GM18505 (cell line): ENCODE results near the gene LRRC56.

Source experiments
- ATAC-seq: cut with Tn5 transposase; IDR thresholded peaks from one replicate; pipeline ENCODE4 v1.9.1; 2021; ENCODE audit not compliant: unreplicated experiment
- POLR2A ChIP-seq: IDR thresholded peaks from 4 replicates; pipeline ENCODE4 v1.6.1; 2011; ENCODE audit warnings: borderline replicate concordance; ENCODE audit not compliant: insufficient read depth, insufficient read length; ENCODE audit errors: extremely low read depth

LRRC56 gene

DNA sequence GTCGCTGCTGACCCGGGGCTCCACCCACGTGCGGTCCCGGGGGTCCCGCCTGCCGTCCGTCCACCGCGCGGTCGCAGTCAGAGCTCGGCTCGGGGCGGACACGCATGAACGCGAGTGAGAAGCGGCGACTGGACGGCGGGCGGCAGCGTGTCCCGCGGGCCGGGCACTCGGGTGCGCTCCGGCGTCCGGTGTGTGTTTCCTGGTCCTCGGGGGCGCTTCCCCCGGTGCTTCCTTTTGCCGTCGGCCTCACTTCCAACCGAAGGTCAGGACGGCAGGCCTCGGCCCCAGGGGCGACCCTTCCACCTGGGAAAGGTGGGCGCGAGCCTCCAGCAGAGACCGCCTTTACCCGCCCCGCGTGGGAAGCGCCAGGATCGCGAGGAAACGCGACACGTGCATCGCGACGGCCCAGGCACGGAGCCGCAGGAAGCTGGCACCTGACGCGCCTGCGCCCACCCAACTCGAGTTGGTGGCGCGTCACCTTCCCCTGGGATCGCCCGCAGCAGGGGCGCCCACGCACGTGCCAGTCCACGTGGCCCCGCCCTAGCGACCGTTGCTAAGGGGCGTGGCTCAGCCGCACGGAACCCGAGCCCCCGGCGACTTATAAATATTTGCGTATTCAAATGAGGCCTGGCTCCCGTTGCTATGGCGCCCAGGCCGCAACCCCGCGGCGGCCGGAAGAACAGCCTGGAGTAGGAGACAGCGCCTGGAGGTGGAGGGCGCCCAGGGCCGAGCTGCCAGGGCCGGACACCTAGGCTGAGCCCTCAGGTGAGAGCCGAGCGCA, at the start of gene LRRC56:
TSS of gene LRRC56 (plus strand) at position 687 of the 781 bp plus-strand sequence. CDS start 3,158 bp downstream, outside the sequence.
- ATAC-seq = peak; percentile 40

GRCh38 chr11:487571-488021, 49.7 kb upstream of the LRRC56 start:
- no peak for ATAC-seq
- TF ChIP-seq POLR2A = no peak

More for the DNA sequence above, at the start of gene LRRC56:
- peak; percentile 61 for TF ChIP-seq POLR2A

DNA sequence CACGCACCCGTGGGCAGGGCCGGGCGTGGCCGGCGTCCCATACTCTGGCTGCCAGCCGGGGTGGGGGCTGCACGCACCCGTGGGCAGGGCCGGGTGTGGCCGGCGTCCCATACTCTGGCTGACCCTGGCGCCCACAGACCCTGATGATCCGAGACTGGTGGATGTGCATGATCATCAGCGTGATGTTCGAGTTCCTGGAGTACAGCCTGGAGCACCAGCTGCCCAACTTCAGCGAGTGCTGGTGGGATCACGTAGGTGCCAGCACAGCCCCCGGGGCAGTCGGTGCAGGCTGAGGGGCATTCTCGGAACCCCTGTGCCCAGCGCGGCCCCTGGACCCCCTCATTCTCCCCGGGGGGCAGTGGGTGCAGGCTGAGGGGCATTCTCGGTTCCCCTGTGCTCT, 49.3 kb upstream of the LRRC56 start:
- no peak for ATAC-seq
- TF ChIP-seq POLR2A = no peak

DNA sequence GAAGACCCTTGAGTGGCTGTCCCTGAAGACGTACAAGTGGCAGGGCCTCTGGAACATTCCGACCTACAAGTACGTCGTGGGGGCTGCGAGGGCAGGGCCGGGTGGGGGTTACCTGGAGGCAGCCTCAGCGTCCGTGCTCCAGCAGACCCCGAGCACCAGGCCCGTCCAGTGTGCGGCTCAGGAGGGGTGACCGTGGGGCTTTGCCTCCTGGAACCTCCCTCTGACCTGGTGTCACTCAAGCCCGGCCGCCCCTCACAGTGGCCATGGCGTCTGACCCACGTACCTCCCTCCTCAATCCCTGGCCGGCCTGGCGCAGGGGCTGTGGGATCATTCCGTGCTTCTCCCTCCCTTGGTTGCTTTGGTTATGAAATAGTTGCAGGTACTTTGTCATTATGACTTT, 48.7 kb upstream of the LRRC56 start:
- no peak for ATAC-seq

DNA sequence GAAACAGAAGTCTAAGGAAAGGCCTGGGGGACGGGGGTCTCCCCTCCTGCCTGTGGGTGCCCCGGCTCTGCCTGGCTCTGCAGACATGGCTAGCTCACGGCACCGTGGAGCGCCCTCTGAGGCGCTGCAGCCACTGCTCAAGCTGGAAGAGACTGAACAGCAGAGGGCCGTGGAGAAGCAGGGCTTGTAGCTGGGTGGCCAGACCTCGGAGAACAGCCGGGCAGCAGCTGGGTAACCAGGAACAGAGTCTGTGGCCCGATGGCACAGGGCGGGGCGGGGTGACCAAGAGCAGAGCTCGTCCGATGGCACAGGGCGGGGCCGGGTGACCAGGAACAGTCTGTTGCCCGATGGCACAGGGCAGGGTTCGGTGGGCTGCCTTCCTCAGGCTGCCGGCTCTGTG, 48.3 kb upstream of the LRRC56 start:
- ATAC-seq = no peak
- no peak for TF ChIP-seq POLR2A

More for the DNA sequence above, 48.7 kb upstream of the LRRC56 start:
- no peak for TF ChIP-seq POLR2A

DNA sequence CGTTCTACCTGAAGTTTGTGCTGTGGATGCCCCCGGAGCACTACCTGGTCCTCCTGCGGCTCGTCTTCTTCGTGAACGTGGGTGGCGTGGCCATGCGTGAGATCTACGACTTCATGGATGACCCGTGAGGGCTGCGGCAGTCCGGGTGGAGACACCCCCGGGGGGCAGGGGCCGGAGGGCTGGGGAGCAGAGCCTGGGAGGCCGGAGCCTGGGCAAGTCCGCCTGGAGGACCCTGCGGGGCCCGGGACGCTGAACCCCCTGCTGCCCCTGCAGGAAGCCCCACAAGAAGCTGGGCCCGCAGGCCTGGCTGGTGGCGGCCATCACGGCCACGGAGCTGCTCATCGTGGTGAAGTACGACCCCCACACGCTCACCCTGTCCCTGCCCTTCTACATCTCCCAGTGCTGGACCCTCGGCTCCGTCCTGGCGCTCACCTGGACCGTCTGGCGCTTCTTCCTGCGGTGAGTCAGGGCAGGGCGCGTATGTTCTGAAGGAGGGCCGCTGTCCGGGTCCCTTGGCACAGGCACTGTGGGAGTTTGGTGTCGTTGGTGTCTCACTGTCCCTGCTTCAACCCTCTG, 47.6 kb upstream of the LRRC56 start:
- no peak for TF ChIP-seq POLR2A
- no peak for ATAC-seq

- TF ChIP-seq POLR2A = no peak
- no peak for ATAC-seq
Measured at GRCh38 chr11:490186-490929, 47.0 kb upstream of the LRRC56 start.

GRCh38 chr11:490930-491260, 46.4 kb upstream of the LRRC56 start:
- ATAC-seq = no peak
- TF ChIP-seq POLR2A = no peak

- no peak for ATAC-seq
- TF ChIP-seq POLR2A = no peak
Measured at GRCh38 chr11:491358-491757, 46.0 kb upstream of the LRRC56 start.

GRCh38 chr11:492427-493226, 44.7 kb upstream of the LRRC56 start:
- TF ChIP-seq POLR2A = no peak

DNA sequence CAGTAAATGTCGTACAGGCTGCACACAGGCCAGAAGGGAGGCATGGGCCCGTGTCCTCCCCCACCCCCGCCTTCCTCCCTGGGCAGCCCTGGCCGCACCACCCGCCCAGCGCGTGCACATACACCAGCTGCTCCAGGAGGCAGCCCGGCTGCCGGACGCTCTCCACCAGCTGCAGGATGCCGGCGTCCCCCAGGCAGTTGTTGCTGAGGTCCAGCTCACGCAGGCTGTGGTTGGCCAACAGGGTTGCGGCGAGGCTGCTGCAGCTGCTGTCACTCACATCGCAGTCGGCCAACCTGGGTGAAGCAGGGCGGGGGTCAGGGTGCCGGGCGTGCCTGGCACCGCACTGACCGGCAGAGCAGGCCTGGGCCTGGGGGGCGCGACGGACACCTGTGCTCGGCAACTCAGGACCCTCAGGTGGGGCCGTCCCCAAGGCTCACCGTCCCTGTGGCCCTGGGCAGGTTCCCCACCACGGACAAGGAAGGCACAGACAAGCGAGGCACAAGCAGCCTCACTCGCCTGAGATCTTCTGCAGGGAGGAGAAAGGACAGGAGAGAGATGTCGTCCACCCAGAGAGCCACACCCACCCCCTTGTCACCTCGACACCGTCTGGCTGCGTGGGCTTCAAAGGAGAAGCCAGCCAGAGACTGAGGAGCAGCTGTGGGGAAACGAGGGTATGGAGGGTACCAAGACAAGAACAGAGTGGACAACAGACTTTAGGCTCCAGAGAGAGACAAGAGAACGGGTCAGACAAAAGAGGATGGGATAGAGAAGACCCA, 42.4 kb upstream of the LRRC56 start:
- ATAC-seq = no peak
- TF ChIP-seq POLR2A = no peak

More at GRCh38 chr11:492427-493226, 44.7 kb upstream of the LRRC56 start:
- no peak for ATAC-seq

GRCh38 chr11:495537-495931, 41.8 kb upstream of the LRRC56 start:
- TF ChIP-seq POLR2A = no peak
- ATAC-seq = no peak

- no peak for TF ChIP-seq POLR2A
- ATAC-seq = no peak
Measured at GRCh38 chr11:496834-497564, 40.3 kb upstream of the LRRC56 start.
